ENCODE data around the gene YIPF2. TPM values are rescaled to one million over a fixed set of nuclear protein-coding genes. Genes with fewer than 3 reads are reported as not detected.

YIPF2 gene
- polyA plus RNA-seq, 2 of the 4 experiments (the other 2 are of a cell fraction) = 13.1 to 17.5 TPM

DNA sequence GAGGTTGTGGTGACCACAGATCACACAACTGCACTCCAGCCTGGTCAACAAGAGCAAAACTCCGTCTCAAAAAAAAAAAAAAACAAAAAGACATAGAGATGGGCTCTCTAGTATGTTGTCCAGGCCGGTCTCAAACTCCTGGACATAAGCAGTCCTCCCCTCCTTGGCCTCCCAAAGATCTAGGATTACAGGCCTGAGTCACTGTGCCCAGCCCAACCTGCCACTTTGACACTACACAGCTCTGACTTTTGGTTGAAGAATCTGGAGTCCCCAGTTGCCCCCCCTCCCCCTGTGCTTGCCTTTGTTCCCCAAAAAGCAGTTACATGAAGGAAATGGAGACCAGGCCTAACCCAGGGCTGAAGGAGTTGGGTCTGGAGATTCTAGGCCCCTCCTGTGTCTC, 44.2 kb downstream of the YIPF2 start (continued):
- TF ChIP-seq, protein P1, sequence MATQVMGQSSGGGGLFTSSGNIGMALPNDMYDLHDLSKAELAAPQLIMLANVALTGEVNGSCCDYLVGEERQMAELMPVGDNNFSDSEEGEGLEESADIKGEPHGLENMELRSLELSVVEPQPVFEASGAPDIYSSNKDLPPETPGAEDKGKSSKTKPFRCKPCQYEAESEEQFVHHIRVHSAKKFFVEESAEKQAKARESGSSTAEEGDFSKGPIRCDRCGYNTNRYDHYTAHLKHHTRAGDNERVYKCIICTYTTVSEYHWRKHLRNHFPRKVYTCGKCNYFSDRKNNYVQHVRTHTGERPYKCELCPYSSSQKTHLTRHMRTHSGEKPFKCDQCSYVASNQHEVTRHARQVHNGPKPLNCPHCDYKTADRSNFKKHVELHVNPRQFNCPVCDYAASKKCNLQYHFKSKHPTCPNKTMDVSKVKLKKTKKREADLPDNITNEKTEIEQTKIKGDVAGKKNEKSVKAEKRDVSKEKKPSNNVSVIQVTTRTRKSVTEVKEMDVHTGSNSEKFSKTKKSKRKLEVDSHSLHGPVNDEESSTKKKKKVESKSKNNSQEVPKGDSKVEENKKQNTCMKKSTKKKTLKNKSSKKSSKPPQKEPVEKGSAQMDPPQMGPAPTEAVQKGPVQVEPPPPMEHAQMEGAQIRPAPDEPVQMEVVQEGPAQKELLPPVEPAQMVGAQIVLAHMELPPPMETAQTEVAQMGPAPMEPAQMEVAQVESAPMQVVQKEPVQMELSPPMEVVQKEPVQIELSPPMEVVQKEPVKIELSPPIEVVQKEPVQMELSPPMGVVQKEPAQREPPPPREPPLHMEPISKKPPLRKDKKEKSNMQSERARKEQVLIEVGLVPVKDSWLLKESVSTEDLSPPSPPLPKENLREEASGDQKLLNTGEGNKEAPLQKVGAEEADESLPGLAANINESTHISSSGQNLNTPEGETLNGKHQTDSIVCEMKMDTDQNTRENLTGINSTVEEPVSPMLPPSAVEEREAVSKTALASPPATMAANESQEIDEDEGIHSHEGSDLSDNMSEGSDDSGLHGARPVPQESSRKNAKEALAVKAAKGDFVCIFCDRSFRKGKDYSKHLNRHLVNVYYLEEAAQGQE (IDR thresholded peaks at IDR 0.05) = no peak
- TF ChIP-seq ZSCAN20 (CRISPR knock-in tag; IDR thresholded peaks at IDR 0.05) = no peak
- no peak for TF ChIP-seq RNF2 (IDR thresholded peaks at IDR 0.05; ENCODE audit: borderline replicate concordance, low read depth)

DNA sequence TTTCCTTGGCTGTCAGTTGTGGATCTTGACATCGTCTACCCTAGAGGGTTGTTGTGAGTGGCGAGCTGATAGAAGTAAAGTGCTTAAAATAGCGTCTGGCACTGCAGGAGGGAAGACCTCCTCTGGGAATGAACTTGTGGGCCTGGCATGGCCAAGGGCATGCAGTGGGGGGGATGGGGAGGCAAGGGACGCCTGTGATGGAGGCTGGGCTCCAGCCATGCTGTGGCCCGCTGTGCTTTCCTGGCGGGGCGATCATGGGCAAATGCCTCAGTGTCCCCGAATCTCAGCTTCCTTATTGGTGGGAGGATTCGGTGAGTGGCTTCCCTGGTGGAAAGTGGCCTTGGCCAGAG, 46.4 kb downstream of the YIPF2 start:
- no peak for FAIRE-seq
- no peak for ATAC-seq
- no peak overlapping the region for H3K4me3 ChIP-seq
- no peak overlapping the region for H3K27ac ChIP-seq
- DNase-seq (ENCODE audit: low read depth in 1 of 2, low spot score in 1 of 2) = no peak
- H3K9me3 ChIP-seq = no peaks in the 10 kb centered on the region
- TF ChIP-seq ZC3H11A (IDR thresholded peaks at IDR 0.05) = no peak
- TF ChIP-seq, protein P2, sequence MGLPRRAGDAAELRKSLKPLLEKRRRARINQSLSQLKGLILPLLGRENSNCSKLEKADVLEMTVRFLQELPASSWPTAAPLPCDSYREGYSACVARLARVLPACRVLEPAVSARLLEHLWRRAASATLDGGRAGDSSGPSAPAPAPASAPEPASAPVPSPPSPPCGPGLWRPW (IDR thresholded peaks at IDR 0.05) = no peak
- no peak for TF ChIP-seq JUNB (IDR thresholded peaks at IDR 0.05)
- TF ChIP-seq, protein P3, sequence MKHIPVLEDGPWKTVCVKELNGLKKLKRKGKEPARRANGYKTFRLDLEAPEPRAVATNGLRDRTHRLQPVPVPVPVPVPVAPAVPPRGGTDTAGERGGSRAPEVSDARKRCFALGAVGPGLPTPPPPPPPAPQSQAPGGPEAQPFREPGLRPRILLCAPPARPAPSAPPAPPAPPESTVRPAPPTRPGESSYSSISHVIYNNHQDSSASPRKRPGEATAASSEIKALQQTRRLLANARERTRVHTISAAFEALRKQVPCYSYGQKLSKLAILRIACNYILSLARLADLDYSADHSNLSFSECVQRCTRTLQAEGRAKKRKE (CRISPR knock-in tag; IDR thresholded peaks at IDR 0.05; ENCODE audit: low read depth) = no peak
- no peak for TF ChIP-seq NFE2L2 (conservative IDR thresholded peaks at IDR 0.05; ENCODE audit: low read length)
- TF ChIP-seq CBX2 (IDR thresholded peaks at IDR 0.05; ENCODE audit: borderline replicate concordance, low read depth) = no peak
- TF ChIP-seq, protein P1 (IDR thresholded peaks at IDR 0.05) = no peak
- TF ChIP-seq NR3C1 (IDR thresholded peaks at IDR 0.05) = no peak
- TF ChIP-seq HOXB5 (CRISPR knock-in tag; IDR thresholded peaks at IDR 0.05) = no peak
- TF ChIP-seq, protein P4, sequence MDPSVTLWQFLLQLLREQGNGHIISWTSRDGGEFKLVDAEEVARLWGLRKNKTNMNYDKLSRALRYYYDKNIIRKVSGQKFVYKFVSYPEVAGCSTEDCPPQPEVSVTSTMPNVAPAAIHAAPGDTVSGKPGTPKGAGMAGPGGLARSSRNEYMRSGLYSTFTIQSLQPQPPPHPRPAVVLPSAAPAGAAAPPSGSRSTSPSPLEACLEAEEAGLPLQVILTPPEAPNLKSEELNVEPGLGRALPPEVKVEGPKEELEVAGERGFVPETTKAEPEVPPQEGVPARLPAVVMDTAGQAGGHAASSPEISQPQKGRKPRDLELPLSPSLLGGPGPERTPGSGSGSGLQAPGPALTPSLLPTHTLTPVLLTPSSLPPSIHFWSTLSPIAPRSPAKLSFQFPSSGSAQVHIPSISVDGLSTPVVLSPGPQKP (IDR thresholded peaks at IDR 0.05; ENCODE audit: low read depth, low read length) = no peak
- no peak for TF ChIP-seq ZNF302 (CRISPR knock-in tag; IDR thresholded peaks at IDR 0.05)
- no peak for TF ChIP-seq SREBF2 (IDR thresholded peaks at IDR 0.05)
- no peak for TF ChIP-seq FOSL2 (IDR thresholded peaks at IDR 0.05)
- TF ChIP-seq FOSL2 (CRISPR knock-in tag; IDR thresholded peaks at IDR 0.05) = no peak
- no peak for TF ChIP-seq RARB (CRISPR knock-in tag; IDR thresholded peaks at IDR 0.05)
- TF ChIP-seq SMC3 (IDR thresholded peaks at IDR 0.05) = no peak
- TF ChIP-seq POLR2A (IDR thresholded peaks at IDR 0.05; ENCODE audit: low read length) = no peak
- no peak for TF ChIP-seq FOSB (CRISPR knock-in tag; IDR thresholded peaks at IDR 0.05)
- WGBS (ENCODE audit: missing lambda C conversion rate) = 84% methylated on average over 4 of the region's 9 CpGs
- H3K4me2 ChIP-seq = no peak overlapping the region
- POLR2A ChIA-PET = no interaction called here
- CTCF ChIA-PET = interaction anchor here (0.8 to 2.3 kb wide), 4 partner anchors 9 to 165 kb away, joined by 3 to 6 read pairs (median 4); partner anchors contain the start of genes CARM1 and DNM2
- peaks cover 14% of the 10 kb centered on the region; the same call in 2 of the 3 replicates for H3K4me1 ChIP-seq

All from A549 (cell line).